ENCODE measurements around the gene TMEM126B. TPM values are rescaled to one million over a fixed set of nuclear protein-coding genes. Genes with fewer than 3 reads are reported as not detected.

Gene TMEM126B
- total RNA-seq, 1 donor from 2014 or later = 35.5 TPM

- CTCF ChIA-PET = no interaction called here
- no peaks in the 10 kb centered on the region for H3K36me3 Mint-ChIP-seq (ENCODE audit: low read depth)
- H3K4me3 Mint-ChIP-seq = peak overlapping the region; percentile 87
- peak; percentile 97 for ATAC-seq (ENCODE audit: low read depth)
- TF ChIP-seq CTCF (IDR thresholded peaks at IDR 0.05) = no peak
- no peaks in the 10 kb centered on the region for H3K9me3 Mint-ChIP-seq
- peaks cover 11% of the 10 kb centered on the region for H3K4me1 Mint-ChIP-seq
- peaks cover 8% of the 10 kb centered on the region for H3K27me3 Mint-ChIP-seq
- peak overlapping the region; percentile 69 for H3K27ac Mint-ChIP-seq
- peak; percentile 55 for DNase-seq
- POLR2A ChIA-PET = interaction anchor here (1.1 to 1.8 kb wide), 2 partner anchors 35 to 55 kb away, joined by 4 to 5 read pairs; partner anchors contain the start of genes DLG2, TMEM126A and TMEM126B
- intact Hi-C loops (cut with micrococcal nuclease) = loop anchor here (1.0 kb wide), 1 partner anchor 17 kb away; the partner anchor contains the start of gene CREBZF
Measured at GRCh38 chr11:85682330-85683305, 54.2 kb downstream of the TMEM126B start.

GRCh38 chr11:85685125-85685819, 56.9 kb downstream of the TMEM126B start:
- H3K27me3 Mint-ChIP-seq = peaks cover 10% of the 10 kb centered on the region
- H3K4me1 Mint-ChIP-seq = peaks cover 11% of the 10 kb centered on the region
- no peaks in the 10 kb centered on the region for H3K36me3 Mint-ChIP-seq (ENCODE audit: low read depth)
- intact Hi-C loops (cut with micrococcal nuclease) = no loop called here
- DNase-seq (no peak), ATAC-seq (ENCODE audit: low read depth) (no peak)
- no peaks in the 10 kb centered on the region for H3K9me3 Mint-ChIP-seq
- no peak overlapping the region for H3K4me3 Mint-ChIP-seq
- ChIA-PET CTCF (interaction anchor here (1.2 kb wide), 1 partner anchor 15 kb away, joined by 3 read pairs; no protein-coding TSS in a partner anchor), POLR2A (interaction anchor here (1.1 kb wide), 1 partner anchor 15 kb away, joined by 3 read pairs; no protein-coding TSS in a partner anchor)
- H3K27ac Mint-ChIP-seq = no peak overlapping the region
- no peak for TF ChIP-seq CTCF (IDR thresholded peaks at IDR 0.05)

GRCh38 chr11:85685820-85686459, 57.5 kb downstream of the TMEM126B start, which contains the start of gene CCDC89:
CCDC89 (minus strand) TSS chr11:85686195; CDS start chr11:85686130, 65 bp downstream.
- Mint-ChIP-seq H3K36me3 (ENCODE audit: low read depth) (no peaks in the 10 kb centered on the region), H3K27ac (no peak within 1 kb of the TSS), H3K4me3 (no peak within 1 kb of the TSS), H3K27me3 (peaks cover 7% of the 10 kb centered on the region), H3K4me1 (peaks cover 11% of the 10 kb centered on the region), H3K9me3 (no peaks in the 10 kb centered on the region)
- ATAC-seq (ENCODE audit: low read depth) (no peak), DNase-seq (no peak)
- CTCF ChIA-PET = no interaction called here
- TF ChIP-seq CTCF (IDR thresholded peaks at IDR 0.05) = no peak
- POLR2A ChIA-PET = no interaction called here
- intact Hi-C loops (cut with micrococcal nuclease) = no loop called here

Other genes with a start within 250 kb of the TMEM126B start
- 2.3 and 2.7 TPM in 2 replicates for gene DLG2, start 1.2 kb upstream of the TMEM126B start, total RNA-seq
- 31.9 and 32.7 TPM in 2 replicates for gene TMEM126A, start 19.4 kb downstream of the TMEM126B start, total RNA-seq
- gene CREBZF, start 36.5 kb downstream of the TMEM126B start, total RNA-seq = 46.1 and 60.3 TPM in 2 replicates
- not detected in 2 replicates for gene CCDC89, start 57.6 kb downstream of the TMEM126B start, total RNA-seq
- gene SYTL2, start 182.5 kb downstream of the TMEM126B start, total RNA-seq = 0.56 and 1.1 TPM in 2 replicates
- gene CCDC83, start 226.8 kb downstream of the TMEM126B start, total RNA-seq = not detected in 2 replicates

Data from activated B cell treated with CpG ODN at 0.5 μM for 24 hours (primary cell).